Keratinocyte (primary cell): ENCODE data around the gene PIGO. TPM values are rescaled to one million over a fixed set of nuclear protein-coding genes. Genes with fewer than 3 reads are reported as not detected.

ENCODE experiments used
- DNase-seq: peaks from one replicate; pipeline ENCODE4 v3.0.0-alpha.2; 2011; ENCODE audit warnings: low read depth, missing footprints, low spot score
- FAIRE-seq: peaks from 2 replicates; lab custom pipeline; 2011; peaks lifted over from hg19 to GRCh38; lab: Jason Lieb, UNC
- H2AFZ ChIP-seq: 2 replicates; pipeline ENCODE4 v1.6.0; 2012; ENCODE audit warnings: low read length, control low read depth, inconsistent platforms; ENCODE audit not compliant: control insufficient read depth
- H3K27ac ChIP-seq: 2 replicates; pipeline ENCODE4 v1.5.1; 2011; ENCODE audit warnings: low read length; ENCODE audit not compliant: control insufficient read depth, insufficient read depth
- H3K27me3 ChIP-seq: 3 replicates; pipeline ENCODE4 v1.6.0; 2011; ENCODE audit warnings: low read length; ENCODE audit not compliant: control insufficient read depth, insufficient read depth; ENCODE audit errors: extremely low read depth
- H3K36me3 ChIP-seq, 2 experiments: 2 replicates in 1 of 2; 3 replicates in 1 of 2; pipeline ENCODE4 v1.5.1; 2011; ENCODE audit warnings: low read length in 2 of 2, mild to moderate bottlenecking in 1 of 2; ENCODE audit not compliant: control insufficient read depth in 2 of 2, insufficient read depth in 2 of 2; ENCODE audit errors: extremely low read depth in 1 of 2
- H3K4me1 ChIP-seq: 3 replicates; pipeline ENCODE4 v1.5.1; 2011; ENCODE audit warnings: low read length; ENCODE audit not compliant: control insufficient read depth, insufficient read depth; ENCODE audit errors: extremely low read depth
- H3K4me2 ChIP-seq: 3 replicates; pipeline ENCODE4 v1.6.0; 2011; ENCODE audit warnings: low read depth, low read length; ENCODE audit not compliant: control insufficient read depth, insufficient read depth; ENCODE audit errors: extremely low read depth
- H3K4me3 ChIP-seq, 3 experiments: fragments of 200-600 bp in 1 of 3; sonication (generic) in 1 of 3; 2 replicates in 2 of 3; 3 replicates in 1 of 3; pipeline ENCODE4 v1.5.1; 2011 to 2016; ENCODE audit warnings: low read length in 3 of 3, mild to moderate bottlenecking in 3 of 3, control low read depth in 2 of 3, inconsistent platforms in 1 of 3, low read depth in 1 of 3, mixed read lengths in 1 of 3, mixed run types in 1 of 3, moderate library complexity in 1 of 3; ENCODE audit not compliant: control insufficient read depth in 2 of 3, insufficient read depth in 2 of 3; ENCODE audit errors: extremely low read depth in 1 of 3
- H3K79me2 ChIP-seq: 2 replicates; pipeline ENCODE4 v1.6.0; 2012; ENCODE audit warnings: low read length; ENCODE audit not compliant: control insufficient read depth, insufficient read depth
- H3K9ac ChIP-seq: 3 replicates; pipeline ENCODE4 v1.6.0; 2011; ENCODE audit warnings: low read length; ENCODE audit not compliant: control insufficient read depth, insufficient read depth; ENCODE audit errors: extremely low read depth
- H3K9me1 ChIP-seq: 3 replicates; pipeline ENCODE4 v1.6.0; 2011; ENCODE audit warnings: low read length; ENCODE audit not compliant: control insufficient read depth, insufficient read depth; ENCODE audit errors: extremely low read depth
- H3K9me3 ChIP-seq: 2 replicates; pipeline ENCODE4 v1.5.1; 2012; ENCODE audit warnings: low read depth, low read length; ENCODE audit not compliant: control insufficient read depth
- H4K20me1 ChIP-seq: 3 replicates; pipeline ENCODE4 v1.6.0; 2011; ENCODE audit warnings: low read length; ENCODE audit not compliant: control insufficient read depth, insufficient read depth; ENCODE audit errors: extremely low read depth
- EZH2 ChIP-seq: IDR thresholded peaks from one replicate; pipeline ENCODE4 v1.6.1; 2012; ENCODE audit warnings: inconsistent platforms, mild to moderate bottlenecking, low read length, moderate library complexity
- dilution Hi-C: fragments of 300-500 bp; cut with MboI; formaldehyde crosslinking; loops from one replicate; pipeline ENCODE4 v1.7.0; 2020; ENCODE audit warnings: low sequenced_read_pairs; ENCODE audit not compliant: extremely low pct_ligation_motif_present
- polyA plus RNA-seq, 5 experiments: library from polyadenylated mRNA; depleted of rRNA in 3 of 5; stranded (reverse) in 3 of 5; stranded (forward) in 1 of 5; unstranded in 1 of 5; fragments of >200 nt; gene quantifications; 1 replicate in 1 of 5; 2 replicates in 3 of 5; 3 replicates in 1 of 5; pipeline versions ENCODE4 v1.2.1 to v1.2.3, GENCODE V29; 2011 to 2012; ENCODE audit warnings: missing spikeins in 2 of 5, low read depth in 1 of 5, low replicate concordance in 1 of 5
- TF ChIP-seq, protein P1 (sequence below), 3 experiments: IDR thresholded peaks in 1 of 3; conservative IDR thresholded peaks in 1 of 3; optimal IDR thresholded peaks in 1 of 3; 2 replicates in 2 of 3; 3 replicates in 1 of 3; pipeline versions ENCODE3 to v1.5.1; 2011; ENCODE audit warnings: low read length in 3 of 3, mild to moderate bottlenecking in 3 of 3, moderate library complexity in 2 of 3, control low read depth in 1 of 3, inconsistent platforms in 1 of 3; ENCODE audit not compliant: insufficient read depth in 2 of 3; ENCODE audit errors: extremely low read depth in 1 of 3

The PIGO gene
- polyA plus RNA-seq, 1 donor (not counting 4 experiments of a cell fraction or from before 2014, with no cell fraction given) = 18.6 TPM

DNA sequence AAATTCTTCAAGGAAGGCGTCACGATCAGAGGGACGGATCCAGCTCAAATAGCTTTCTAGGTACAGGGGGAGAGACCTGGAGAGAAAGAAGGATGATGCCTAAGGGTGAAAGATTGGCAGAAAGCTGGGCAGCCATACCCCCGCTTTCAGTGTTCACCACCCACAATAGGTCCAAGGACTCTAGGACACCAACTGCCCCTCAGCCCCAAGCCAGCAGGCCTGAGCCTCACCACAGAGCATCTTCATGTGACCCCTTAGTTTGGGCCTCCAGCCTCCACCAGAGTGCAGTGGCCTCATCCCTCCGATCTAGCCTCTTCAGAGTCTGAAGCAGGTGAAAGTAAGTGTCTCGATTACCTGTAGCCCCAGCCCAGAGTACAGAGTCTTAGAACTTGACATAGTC, 22.2 kb downstream of the PIGO start:
- Histone ChIP-seq H3K4me2 (no peak overlapping the region), H3K27ac (no peak overlapping the region), H3K9ac (no peak overlapping the region), H3K79me2 (peaks cover 42% of the 10 kb centered on the region), H3K36me3 (peaks cover 4 to 7% of the 10 kb centered on the region in 2 experiments), H2AFZ (no peak overlapping the region), H3K27me3 (no peaks in the 10 kb centered on the region), H4K20me1 (peaks cover 17% of the 10 kb centered on the region), H3K9me1 (peaks cover 3% of the 10 kb centered on the region), H3K9me3 (no peaks in the 10 kb centered on the region), H3K4me1 (peaks cover 34% of the 10 kb centered on the region), H3K4me3 (no peak overlapping the region)
- TF ChIP-seq, protein P1, sequence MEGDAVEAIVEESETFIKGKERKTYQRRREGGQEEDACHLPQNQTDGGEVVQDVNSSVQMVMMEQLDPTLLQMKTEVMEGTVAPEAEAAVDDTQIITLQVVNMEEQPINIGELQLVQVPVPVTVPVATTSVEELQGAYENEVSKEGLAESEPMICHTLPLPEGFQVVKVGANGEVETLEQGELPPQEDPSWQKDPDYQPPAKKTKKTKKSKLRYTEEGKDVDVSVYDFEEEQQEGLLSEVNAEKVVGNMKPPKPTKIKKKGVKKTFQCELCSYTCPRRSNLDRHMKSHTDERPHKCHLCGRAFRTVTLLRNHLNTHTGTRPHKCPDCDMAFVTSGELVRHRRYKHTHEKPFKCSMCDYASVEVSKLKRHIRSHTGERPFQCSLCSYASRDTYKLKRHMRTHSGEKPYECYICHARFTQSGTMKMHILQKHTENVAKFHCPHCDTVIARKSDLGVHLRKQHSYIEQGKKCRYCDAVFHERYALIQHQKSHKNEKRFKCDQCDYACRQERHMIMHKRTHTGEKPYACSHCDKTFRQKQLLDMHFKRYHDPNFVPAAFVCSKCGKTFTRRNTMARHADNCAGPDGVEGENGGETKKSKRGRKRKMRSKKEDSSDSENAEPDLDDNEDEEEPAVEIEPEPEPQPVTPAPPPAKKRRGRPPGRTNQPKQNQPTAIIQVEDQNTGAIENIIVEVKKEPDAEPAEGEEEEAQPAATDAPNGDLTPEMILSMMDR (optimal IDR thresholded peaks at IDR 0.05 in 1 of 3, IDR thresholded peaks at IDR 0.05 in 1 of 3, conservative IDR thresholded peaks at IDR 0.05 in 1 of 3; ENCODE audit: extremely low read depth in 1 of 3, insufficient read depth in 2 of 3, low read length in 3 of 3) = no peak
- no peak for TF ChIP-seq EZH2
- no peak for FAIRE-seq
- dilution Hi-C loops = no loop called here
- no peak for DNase-seq

- TF ChIP-seq, protein P1 (optimal IDR thresholded peaks at IDR 0.05 in 1 of 3, IDR thresholded peaks at IDR 0.05 in 1 of 3, conservative IDR thresholded peaks at IDR 0.05 in 1 of 3; ENCODE audit: extremely low read depth in 1 of 3, insufficient read depth in 2 of 3, low read length in 3 of 3) = no peak
- TF ChIP-seq EZH2 = no peak
Measured at GRCh38 chr9:35073279-35073612, 23.1 kb downstream of the PIGO start.

More at GRCh38 chr9:35073279-35073612, 23.1 kb downstream of the PIGO start:
- Histone ChIP-seq H3K36me3 (peaks cover 4 to 14% of the 10 kb centered on the region in 2 experiments), H3K9me3 (no peaks in the 10 kb centered on the region), H3K4me2 (peak overlapping the region; percentile 71), H3K27ac (peak overlapping the region; percentile 94), H3K9me1 (peaks cover 3% of the 10 kb centered on the region), H3K79me2 (peaks cover 42% of the 10 kb centered on the region), H4K20me1 (peaks cover 26% of the 10 kb centered on the region), H3K27me3 (no peaks in the 10 kb centered on the region), H3K9ac (peak overlapping the region; percentile 97), H2AFZ (no peak overlapping the region), H3K4me1 (peaks cover 34% of the 10 kb centered on the region), H3K4me3 (peak overlapping the region in 1 of 3 experiments; percentile 24)
- dilution Hi-C loops = no loop called here
- DNase-seq (no peak), FAIRE-seq (no peak)
